ENCODE data around the gene LBR.

- no peak for TF ChIP-seq CTCF (IDR thresholded peaks at IDR 0.05; ENCODE audit: borderline replicate concordance, extremely low read depth, low read length, poor library complexity, severe bottlenecking)
- TF ChIP-seq EZH2 (IDR thresholded peaks at IDR 0.05; ENCODE audit: borderline replicate concordance, low read depth, low read length, severe bottlenecking): no peak
Observed at GRCh38 chr1:225461533-225462428, 33.9 kb upstream of the LBR start.
